ENCODE measurements around the gene RBPJ. TPM values are rescaled to one million over a fixed set of nuclear protein-coding genes. Genes with fewer than 3 reads are reported as not detected.

The RBPJ gene
- total and polyA plus RNA-seq, 2 of the 8 experiments (the other 6 are each of a cell fraction or from before 2014, with no cell fraction given), result 65.5 to 217 TPM

GRCh38 chr4:26360273-26360672 is 39.5 kb downstream of the RBPJ start:
- no peaks in the 10 kb centered on the region for H3K9me3 ChIP-seq (ENCODE audit: insufficient read depth in 2 of 2, low read depth in 1 of 2, low read length in 1 of 2)
- no peak overlapping the region for H3K4me3 ChIP-seq (ENCODE audit: extremely low read depth in 1 of 4, insufficient read depth in 2 of 4, low read depth in 3 of 4, low read length in 4 of 4)
- no peak overlapping the region for H3K18ac ChIP-seq (ENCODE audit: extremely low read depth, low read length)
- H4K91ac ChIP-seq (replicated peaks; ENCODE audit: insufficient read length, low read length), result no peak overlapping the region
- H4K20me1 ChIP-seq (replicated peaks in 1 of 2; ENCODE audit: control insufficient read depth in 1 of 2, insufficient read depth in 2 of 2, low read length in 2 of 2), result peaks cover 17 to 38% of the 10 kb centered on the region in 2 experiments
- no peak overlapping the region for H2BK120ac ChIP-seq (replicated peaks; ENCODE audit: low read depth, low read length)
- H4K5ac ChIP-seq (ENCODE audit: insufficient read length, low read depth, low read length), result no peak overlapping the region
- DNase-seq (ENCODE audit: low read depth in 1 of 2, low spot score in 2 of 2) (no peak), FAIRE-seq (no peak)
- H3K14ac ChIP-seq (ENCODE audit: insufficient read length), result no peak overlapping the region
- H3K27ac ChIP-seq (ENCODE audit: low read depth, low read length), result no peak overlapping the region
- H2AFZ ChIP-seq (ENCODE audit: low read length), result no peak overlapping the region
- no peak overlapping the region for H2BK5ac ChIP-seq (ENCODE audit: low read depth, low read length)
- no peak overlapping the region for H4K8ac ChIP-seq (ENCODE audit: extremely low read depth, insufficient read depth, low read length)
- no peak overlapping the region for H2BK15ac ChIP-seq (ENCODE audit: low read length)
- peaks cover 2% of the 10 kb centered on the region; the same call in 1 of the 2 replicates for H3K23me2 ChIP-seq (ENCODE audit: low read depth, low read length)
- H3K9ac ChIP-seq (replicated peaks in 1 of 4; ENCODE audit: extremely low read depth in 1 of 4, low read depth in 3 of 4, low read length in 3 of 4), result no peak overlapping the region
- H3K79me1 ChIP-seq (ENCODE audit: low read depth, low read length), result peaks cover 4% of the 10 kb centered on the region
- no peak overlapping the region for H3K4ac ChIP-seq (replicated peaks; ENCODE audit: insufficient read length, low read depth, low read length)
- no peak overlapping the region for H2BK20ac ChIP-seq (ENCODE audit: low read length)
- H3K27me3 ChIP-seq (replicated peaks in 1 of 4; ENCODE audit: control insufficient read depth in 3 of 4, extremely low read depth in 1 of 4, insufficient read depth in 3 of 4, low read length in 3 of 4), result no peaks in the 10 kb centered on the region
- ChIA-PET CTCF (ENCODE audit: partially characterized antibody) (interaction anchor here (0.8 to 3.2 kb wide), 2 partner anchors 28 to 30 kb away, joined by 4 to 18 read pairs; no protein-coding TSS in a partner anchor), POLR2A (ENCODE audit: partially characterized antibody) (no interaction called here)
- peaks cover 37 to 100% of the 10 kb centered on the region in 2 experiments for H3K79me2 ChIP-seq (ENCODE audit: control insufficient read depth in 1 of 2, insufficient read depth in 2 of 2, low read length in 2 of 2)
- H2BK12ac ChIP-seq (ENCODE audit: low read depth, low read length), result no peak overlapping the region
- peaks cover 0 to 12% (median 5%) of the 10 kb centered on the region in 4 experiments; a peak in 4 of 7 replicates for H3K4me1 ChIP-seq (replicated peaks in 1 of 4; ENCODE audit: control insufficient read depth in 3 of 4, insufficient read depth in 4 of 4, low read length in 3 of 4)
- H3K23ac ChIP-seq (ENCODE audit: insufficient read length), result no peak overlapping the region
- no peak overlapping the region for H2AK5ac ChIP-seq (ENCODE audit: low read depth, low read length)
- no peaks in the 10 kb centered on the region for H3K36me3 ChIP-seq (ENCODE audit: control insufficient read depth in 2 of 4, insufficient read depth in 4 of 4, low read length in 3 of 4)
- no peak overlapping the region for H3K4me2 ChIP-seq (ENCODE audit: insufficient read depth in 1 of 2, low read depth in 2 of 2, low read length in 2 of 2)
- no peak overlapping the region for H3K56ac ChIP-seq (replicated peaks; ENCODE audit: insufficient read length, low read depth, low read length)
- WGBS, 2 experiments (ENCODE audit: extremely low coverage in 1 of 2, insufficient coverage in 1 of 2, insufficient read length in 1 of 2, insufficient replicate concordance in 2 of 2, low coverage in 1 of 2, low lambda C conversion rate in 2 of 2, missing lambda C conversion rate in 1 of 2), result 84% methylated on average over 4 of the region's 4 CpGs; no CpG with 5 or more reads in 1 of the 2 experiments
- TF ChIP-seq TAF1 (IDR thresholded peaks at IDR 0.05; ENCODE audit: low read depth, low read length) (no peak), NANOG (IDR thresholded peaks at IDR 0.05; ENCODE audit: insufficient read depth, low read depth, low read length, poor library complexity, severe bottlenecking) (no peak), ATF3 (IDR thresholded peaks at IDR 0.05; ENCODE audit: insufficient read depth, low read depth, low read length) (no peak), POLR2AphosphoS5 (IDR thresholded peaks at IDR 0.05; ENCODE audit: low read depth, low read length) (no peak), KDM1A (IDR thresholded peaks at IDR 0.05; ENCODE audit: borderline replicate concordance, low read length) (no peak)

All from H1 (cell line).